Fibroblast of the aortic adventitia (primary cell): Measurements from ENCODE around the gene CCNDBP1. TPM values are rescaled to one million over a fixed set of nuclear protein-coding genes. Genes with fewer than 3 reads are reported as not detected.

ENCODE experiments used
- DNase-seq: peaks from one replicate; pipeline ENCODE4 v3.0.0-alpha.2; 2010; ENCODE audit warnings: low read depth
- H3K4me3 ChIP-seq: 2 replicates; pipeline ENCODE4 v1.5.1; 2011; ENCODE audit warnings: low read depth, mild to moderate bottlenecking, control low read depth, low read length, moderate library complexity
- total RNA-seq: library from RNA; depleted of rRNA; stranded (reverse); fragments of >200 nt; gene quantifications from 2 replicates; pipeline ENCODE4 v1.2.3, GENCODE V29; 2012; ENCODE audit warnings: low replicate concordance
- TF ChIP-seq, protein P1 (sequence below): IDR thresholded peaks from 2 replicates; pipeline ENCODE4 v1.5.1; 2011; ENCODE audit warnings: mild to moderate bottlenecking, low read length, control low read depth, inconsistent platforms; ENCODE audit not compliant: insufficient read depth

The CCNDBP1 gene
- total RNA-seq, 1 donor = 61.2 TPM

DNA sequence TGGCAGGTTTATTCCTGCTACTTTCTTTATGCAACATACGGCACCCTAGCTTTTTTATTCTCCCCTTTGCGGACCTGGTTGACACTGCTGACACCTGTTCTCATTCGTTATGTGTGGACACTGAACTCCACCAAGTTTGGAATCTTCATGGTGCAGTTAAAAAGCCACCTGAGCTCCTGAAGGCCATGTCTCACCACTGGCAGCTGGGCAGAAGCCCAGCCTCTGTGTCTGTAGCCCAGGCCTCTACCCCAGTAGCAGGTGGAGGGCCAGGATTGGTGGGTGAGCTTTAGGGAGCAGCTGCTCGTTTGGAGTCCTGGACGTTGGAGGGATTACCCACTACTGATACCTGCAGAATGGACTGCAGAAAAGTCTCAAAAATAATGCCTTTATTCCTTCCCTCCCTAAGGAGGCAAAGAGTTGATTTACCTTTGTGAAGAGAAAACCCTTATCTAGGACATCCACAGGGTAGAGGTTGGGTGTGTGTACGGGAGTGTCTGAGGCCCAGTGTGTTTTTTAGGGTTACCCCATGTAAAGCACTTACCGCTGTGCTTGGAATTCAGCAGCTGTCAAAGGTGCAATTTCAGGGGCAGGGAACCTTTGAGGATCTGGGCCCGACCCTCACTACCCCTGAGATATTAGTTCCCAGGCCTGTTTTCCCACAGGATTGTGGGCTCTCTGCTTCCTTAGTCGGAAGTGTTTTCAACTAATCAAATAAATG lies 637 bp upstream of the CCNDBP1 start:
- TF ChIP-seq, protein P1, sequence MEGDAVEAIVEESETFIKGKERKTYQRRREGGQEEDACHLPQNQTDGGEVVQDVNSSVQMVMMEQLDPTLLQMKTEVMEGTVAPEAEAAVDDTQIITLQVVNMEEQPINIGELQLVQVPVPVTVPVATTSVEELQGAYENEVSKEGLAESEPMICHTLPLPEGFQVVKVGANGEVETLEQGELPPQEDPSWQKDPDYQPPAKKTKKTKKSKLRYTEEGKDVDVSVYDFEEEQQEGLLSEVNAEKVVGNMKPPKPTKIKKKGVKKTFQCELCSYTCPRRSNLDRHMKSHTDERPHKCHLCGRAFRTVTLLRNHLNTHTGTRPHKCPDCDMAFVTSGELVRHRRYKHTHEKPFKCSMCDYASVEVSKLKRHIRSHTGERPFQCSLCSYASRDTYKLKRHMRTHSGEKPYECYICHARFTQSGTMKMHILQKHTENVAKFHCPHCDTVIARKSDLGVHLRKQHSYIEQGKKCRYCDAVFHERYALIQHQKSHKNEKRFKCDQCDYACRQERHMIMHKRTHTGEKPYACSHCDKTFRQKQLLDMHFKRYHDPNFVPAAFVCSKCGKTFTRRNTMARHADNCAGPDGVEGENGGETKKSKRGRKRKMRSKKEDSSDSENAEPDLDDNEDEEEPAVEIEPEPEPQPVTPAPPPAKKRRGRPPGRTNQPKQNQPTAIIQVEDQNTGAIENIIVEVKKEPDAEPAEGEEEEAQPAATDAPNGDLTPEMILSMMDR = no peak
- DNase-seq = no peak
- peak overlapping the region; percentile 74 for H3K4me3 ChIP-seq

- TF ChIP-seq, protein P1 = no peak
- DNase-seq = no peak
- peak overlapping the region; percentile 74 for H3K4me3 ChIP-seq
Observed at GRCh38 chr15:43186003-43186353, 775 bp downstream of the CCNDBP1 start.

GRCh38 chr15:43187544-43188155 lies 2.4 kb downstream of the CCNDBP1 start:
- DNase-seq = peak; percentile 77
- TF ChIP-seq, protein P1 = peak; percentile 77
- H3K4me3 ChIP-seq = no peak overlapping the region

- no peak for DNase-seq
- TF ChIP-seq, protein P1 = no peak
- H3K4me3 ChIP-seq = no peak overlapping the region
Observed at GRCh38 chr15:43189296-43189695, 4.1 kb downstream of the CCNDBP1 start.

DNA sequence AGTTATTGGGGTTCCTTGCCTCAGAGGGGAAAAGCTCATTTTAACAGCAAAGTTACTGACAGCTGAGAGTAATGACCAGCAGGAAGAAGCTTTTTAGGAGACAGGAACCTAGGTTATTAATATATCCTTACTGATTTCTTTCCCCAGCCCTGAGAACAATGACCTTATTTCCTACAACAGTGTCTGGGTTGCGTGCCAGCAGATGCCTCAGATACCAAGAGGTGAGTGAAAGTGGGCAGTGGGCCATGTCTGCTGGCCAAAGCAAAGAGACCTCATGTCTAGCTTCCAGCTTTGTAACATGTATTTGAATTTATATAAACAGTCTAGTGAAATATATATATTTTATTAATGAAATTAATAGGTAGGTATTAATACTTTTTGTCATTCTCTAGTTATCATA lies 5.0 kb downstream of the CCNDBP1 start:
- TF ChIP-seq, protein P1 = no peak
- no peak overlapping the region for H3K4me3 ChIP-seq
- DNase-seq = peak; percentile 60

GRCh38 chr15:43193710-43194109 lies 8.5 kb downstream of the CCNDBP1 start:
- no peak overlapping the region for H3K4me3 ChIP-seq
- no peak for DNase-seq
- TF ChIP-seq, protein P1 = no peak
